Neural cell (in vitro differentiated cells): Measurements from ENCODE around the gene CDS1. TPM values are rescaled to one million over a fixed set of nuclear protein-coding genes. Genes with fewer than 3 reads are reported as not detected.

Experiments used
- H2AFZ ChIP-seq: fragments of 200-600, 300-800 bp; sonication (generic), shearing (Covaris generic); 2 replicates; pipeline ENCODE4 v1.6.0; 2014; ENCODE audit warnings: low read depth, mild to moderate bottlenecking, antibody characterized with exemption, low read length, moderate library complexity
- H3F3A ChIP-seq: fragments of 200-600 bp; shearing (Covaris generic); 2 replicates; pipeline ENCODE4 v1.6.1; 2016; ENCODE audit warnings: mild to moderate bottlenecking, moderate library complexity, mixed read lengths, antibody characterized with exemption, low read length; ENCODE audit not compliant: insufficient read depth, poor library complexity, severe bottlenecking
- H3K27ac ChIP-seq: fragments of 200-600, 300-800 bp; sonication (generic), shearing (Covaris generic); 2 replicates; pipeline ENCODE4 v1.5.1; 2014; ENCODE audit warnings: mild to moderate bottlenecking, low read length, moderate library complexity
- H3K27me3 ChIP-seq: fragments of 300-800, 200-600 bp; sonication (generic), shearing (Covaris generic); 2 replicates; pipeline ENCODE4 v1.6.0; 2014; ENCODE audit warnings: mild to moderate bottlenecking, low read depth, low read length, moderate library complexity; ENCODE audit not compliant: insufficient read depth
- H3K36me3 ChIP-seq: fragments of 300-800, 200-600 bp; sonication (generic), shearing (Covaris generic); 2 replicates; pipeline ENCODE4 v1.5.1; 2014; ENCODE audit warnings: mild to moderate bottlenecking, antibody characterized with exemption, low read length, moderate library complexity; ENCODE audit not compliant: insufficient read depth
- H3K4me2 ChIP-seq: fragments of 300-800, 200-600 bp; sonication (generic), shearing (Covaris generic); 2 replicates; pipeline ENCODE4 v1.6.0; 2014; ENCODE audit warnings: mild to moderate bottlenecking, low read length
- H3K4me3 ChIP-seq: fragments of 300-800, 200-600 bp; sonication (generic), shearing (Covaris generic); 2 replicates; pipeline ENCODE4 v1.5.1; 2014; ENCODE audit warnings: mild to moderate bottlenecking, low read length, moderate library complexity
- H3K79me2 ChIP-seq: fragments of 200-600 bp; shearing (Covaris generic); replicated peaks from 2 replicates; pipeline ENCODE4 v1.6.0; 2014; ENCODE audit warnings: mild to moderate bottlenecking, low read length, moderate library complexity; ENCODE audit not compliant: insufficient read depth
- H3K9ac ChIP-seq: fragments of 300-800, 200-600 bp; sonication (generic), shearing (Covaris generic); 2 replicates; pipeline ENCODE4 v1.6.1; 2016; ENCODE audit warnings: mild to moderate bottlenecking, low read length, mixed read lengths
- H3K9me2 ChIP-seq: fragments of 200-600 bp; shearing (Covaris generic); 2 replicates; pipeline ENCODE4 v1.6.1; 2016; ENCODE audit warnings: mild to moderate bottlenecking, low read length, mixed read lengths; ENCODE audit not compliant: insufficient read depth
- H3K9me3 ChIP-seq: fragments of 200-600, 300-800 bp; sonication (generic), shearing (Covaris generic); 2 replicates; pipeline ENCODE4 v1.6.1; 2016; ENCODE audit warnings: mild to moderate bottlenecking, mixed run types, low read length, moderate library complexity, mixed read lengths
- H4K20me1 ChIP-seq: fragments of 200-600 bp; shearing (Covaris generic); 2 replicates; pipeline ENCODE4 v1.6.1; 2016; ENCODE audit warnings: mild to moderate bottlenecking, mixed run types; ENCODE audit not compliant: insufficient read depth
- EP300 ChIP-seq: fragments of 450-650 bp; conservative IDR thresholded peaks from 2 replicates; pipeline ENCODE4 v1.6.1; 2014; ENCODE audit warnings: antibody characterized with exemption, mild to moderate bottlenecking, moderate library complexity; ENCODE audit not compliant: poor library complexity, severe bottlenecking
- EZH2 ChIP-seq: fragments of 200-600, 300-800 bp; shearing (Covaris generic), sonication (generic); IDR thresholded peaks from 2 replicates; pipeline ENCODE4 v1.6.1; 2014; ENCODE audit warnings: antibody characterized with exemption, low read length, borderline replicate concordance, mild to moderate bottlenecking; ENCODE audit not compliant: insufficient read depth, poor library complexity, severe bottlenecking
- MXI1 ChIP-seq: fragments of 450-650 bp; conservative IDR thresholded peaks from 2 replicates; pipeline ENCODE4 v1.6.1; 2014; ENCODE audit warnings: antibody characterized with exemption, mild to moderate bottlenecking; ENCODE audit not compliant: poor library complexity, severe bottlenecking
- POLR2AphosphoS5 ChIP-seq: IDR thresholded peaks from 2 replicates; pipeline ENCODE4 v1.6.1; 2012
- RAD21 ChIP-seq: fragments of 450-650 bp; conservative IDR thresholded peaks from 2 replicates; pipeline ENCODE4 v1.6.1; 2014; ENCODE audit warnings: antibody characterized with exemption, mild to moderate bottlenecking, moderate library complexity
- SMC3 ChIP-seq: fragments of 450-650 bp; conservative IDR thresholded peaks from 2 replicates; pipeline ENCODE4 v1.6.1; 2014; ENCODE audit warnings: antibody characterized with exemption, mild to moderate bottlenecking, moderate library complexity; ENCODE audit not compliant: poor library complexity
- TAF1 ChIP-seq: IDR thresholded peaks from 2 replicates; pipeline ENCODE4 v1.6.1; 2012; ENCODE audit warnings: low read depth
- polyA plus RNA-seq: library from polyadenylated mRNA; depleted of rRNA; stranded (reverse); fragments of >200 nt; gene quantifications from 2 replicates; pipeline ENCODE4 v1.2.3, GENCODE V29; 2014
- TF ChIP-seq, protein P1 (sequence below): fragments of 450-650 bp; IDR thresholded peaks from 2 replicates; pipeline ENCODE4 v1.5.1; 2014; ENCODE audit warnings: antibody characterized with exemption, mild to moderate bottlenecking, moderate library complexity; ENCODE audit not compliant: poor library complexity, severe bottlenecking
- TF ChIP-seq, protein P2 (sequence below): IDR thresholded peaks from 2 replicates; pipeline ENCODE4 v1.6.1; 2012; ENCODE audit warnings: borderline replicate concordance

Gene CDS1
- polyA plus RNA-seq, 1 donor from 2014 or later, result 6.1 TPM

DNA sequence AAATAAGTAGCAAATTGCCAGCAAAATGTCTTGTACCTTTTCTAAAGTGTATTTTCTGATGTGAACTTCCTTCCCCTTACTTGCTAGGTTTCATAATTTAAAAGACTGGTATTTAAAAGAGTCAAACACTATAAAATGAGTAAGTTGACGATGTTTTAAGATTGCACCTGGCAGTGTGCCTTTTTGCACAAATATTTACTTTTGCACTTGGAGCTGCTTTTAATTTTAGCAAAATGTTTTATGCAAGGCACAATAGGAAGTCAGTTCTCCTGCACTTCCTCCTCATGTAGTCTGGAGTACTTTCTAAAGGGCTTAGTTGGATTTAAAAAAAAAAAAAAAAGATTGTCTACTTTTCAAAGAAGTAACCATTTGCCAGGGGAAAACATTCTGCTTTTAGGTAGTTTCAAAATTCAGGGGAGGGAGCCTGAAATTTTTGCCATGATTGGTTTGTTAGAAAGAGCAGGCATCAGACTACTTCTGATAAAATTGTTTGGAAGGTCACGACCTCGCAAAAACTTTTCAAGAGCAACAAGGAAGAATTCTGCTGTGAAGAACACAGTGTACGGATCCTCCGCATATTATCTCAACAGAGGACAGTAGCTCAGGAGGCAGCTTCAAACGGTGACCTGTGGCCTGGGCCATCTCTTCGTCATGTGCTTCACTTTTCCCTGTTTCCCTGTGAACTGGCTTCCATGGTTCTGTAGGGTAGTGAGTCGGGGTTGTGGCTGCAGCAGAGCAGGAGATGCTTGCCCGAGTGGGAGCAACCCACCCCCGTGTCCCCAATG is 66.1 kb downstream of the CDS1 start:
- Histone ChIP-seq H2AFZ (no peak overlapping the region), H3K9me2 (no peaks in the 10 kb centered on the region), H4K20me1 (no peaks in the 10 kb centered on the region), H3K4me2 (no peak overlapping the region), H3K9me3 (no peaks in the 10 kb centered on the region), H3K9ac (no peak overlapping the region), H3K27ac (no peak overlapping the region), H3K27me3 (no peaks in the 10 kb centered on the region), H3K4me3 (no peak overlapping the region), H3F3A (no peaks in the 10 kb centered on the region), H3K79me2 (no peaks in the 10 kb centered on the region), H3K36me3 (no peaks in the 10 kb centered on the region)
- TF ChIP-seq MXI1 (no peak), SMC3 (no peak), TAF1 (no peak), POLR2AphosphoS5 (no peak), EZH2 (no peak), RAD21 (no peak), EP300 (no peak)
- TF ChIP-seq, protein P1, sequence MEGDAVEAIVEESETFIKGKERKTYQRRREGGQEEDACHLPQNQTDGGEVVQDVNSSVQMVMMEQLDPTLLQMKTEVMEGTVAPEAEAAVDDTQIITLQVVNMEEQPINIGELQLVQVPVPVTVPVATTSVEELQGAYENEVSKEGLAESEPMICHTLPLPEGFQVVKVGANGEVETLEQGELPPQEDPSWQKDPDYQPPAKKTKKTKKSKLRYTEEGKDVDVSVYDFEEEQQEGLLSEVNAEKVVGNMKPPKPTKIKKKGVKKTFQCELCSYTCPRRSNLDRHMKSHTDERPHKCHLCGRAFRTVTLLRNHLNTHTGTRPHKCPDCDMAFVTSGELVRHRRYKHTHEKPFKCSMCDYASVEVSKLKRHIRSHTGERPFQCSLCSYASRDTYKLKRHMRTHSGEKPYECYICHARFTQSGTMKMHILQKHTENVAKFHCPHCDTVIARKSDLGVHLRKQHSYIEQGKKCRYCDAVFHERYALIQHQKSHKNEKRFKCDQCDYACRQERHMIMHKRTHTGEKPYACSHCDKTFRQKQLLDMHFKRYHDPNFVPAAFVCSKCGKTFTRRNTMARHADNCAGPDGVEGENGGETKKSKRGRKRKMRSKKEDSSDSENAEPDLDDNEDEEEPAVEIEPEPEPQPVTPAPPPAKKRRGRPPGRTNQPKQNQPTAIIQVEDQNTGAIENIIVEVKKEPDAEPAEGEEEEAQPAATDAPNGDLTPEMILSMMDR, result no peak
- TF ChIP-seq, protein P2, sequence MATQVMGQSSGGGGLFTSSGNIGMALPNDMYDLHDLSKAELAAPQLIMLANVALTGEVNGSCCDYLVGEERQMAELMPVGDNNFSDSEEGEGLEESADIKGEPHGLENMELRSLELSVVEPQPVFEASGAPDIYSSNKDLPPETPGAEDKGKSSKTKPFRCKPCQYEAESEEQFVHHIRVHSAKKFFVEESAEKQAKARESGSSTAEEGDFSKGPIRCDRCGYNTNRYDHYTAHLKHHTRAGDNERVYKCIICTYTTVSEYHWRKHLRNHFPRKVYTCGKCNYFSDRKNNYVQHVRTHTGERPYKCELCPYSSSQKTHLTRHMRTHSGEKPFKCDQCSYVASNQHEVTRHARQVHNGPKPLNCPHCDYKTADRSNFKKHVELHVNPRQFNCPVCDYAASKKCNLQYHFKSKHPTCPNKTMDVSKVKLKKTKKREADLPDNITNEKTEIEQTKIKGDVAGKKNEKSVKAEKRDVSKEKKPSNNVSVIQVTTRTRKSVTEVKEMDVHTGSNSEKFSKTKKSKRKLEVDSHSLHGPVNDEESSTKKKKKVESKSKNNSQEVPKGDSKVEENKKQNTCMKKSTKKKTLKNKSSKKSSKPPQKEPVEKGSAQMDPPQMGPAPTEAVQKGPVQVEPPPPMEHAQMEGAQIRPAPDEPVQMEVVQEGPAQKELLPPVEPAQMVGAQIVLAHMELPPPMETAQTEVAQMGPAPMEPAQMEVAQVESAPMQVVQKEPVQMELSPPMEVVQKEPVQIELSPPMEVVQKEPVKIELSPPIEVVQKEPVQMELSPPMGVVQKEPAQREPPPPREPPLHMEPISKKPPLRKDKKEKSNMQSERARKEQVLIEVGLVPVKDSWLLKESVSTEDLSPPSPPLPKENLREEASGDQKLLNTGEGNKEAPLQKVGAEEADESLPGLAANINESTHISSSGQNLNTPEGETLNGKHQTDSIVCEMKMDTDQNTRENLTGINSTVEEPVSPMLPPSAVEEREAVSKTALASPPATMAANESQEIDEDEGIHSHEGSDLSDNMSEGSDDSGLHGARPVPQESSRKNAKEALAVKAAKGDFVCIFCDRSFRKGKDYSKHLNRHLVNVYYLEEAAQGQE, result no peak

DNA sequence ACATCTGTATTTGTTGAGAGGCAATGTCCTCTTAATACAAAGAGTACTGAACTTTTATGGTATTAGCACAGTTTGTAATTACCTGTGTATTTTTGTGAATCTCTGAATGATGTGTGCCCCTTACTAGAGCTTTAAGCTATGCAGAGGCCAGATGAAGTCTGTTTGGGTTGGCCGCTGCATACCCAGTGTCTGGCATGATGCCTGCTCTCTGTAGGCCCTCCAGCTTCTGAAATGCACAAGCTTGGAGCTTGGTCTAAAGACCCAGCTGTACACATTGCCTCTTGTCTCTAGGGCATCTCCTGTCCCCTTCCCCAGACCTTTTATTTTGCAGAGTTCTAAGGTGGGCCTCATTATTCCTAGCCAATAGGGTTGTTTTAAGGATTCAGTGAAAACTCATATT is 68.6 kb downstream of the CDS1 start:
- Histone ChIP-seq H3K79me2 (no peaks in the 10 kb centered on the region), H3K9ac (no peak overlapping the region), H3K27ac (no peak overlapping the region), H3K36me3 (no peaks in the 10 kb centered on the region), H4K20me1 (no peaks in the 10 kb centered on the region), H3K9me3 (no peaks in the 10 kb centered on the region), H3K4me2 (no peak overlapping the region), H3K27me3 (no peaks in the 10 kb centered on the region), H3K9me2 (no peaks in the 10 kb centered on the region), H2AFZ (no peak overlapping the region), H3F3A (no peaks in the 10 kb centered on the region), H3K4me3 (no peak overlapping the region)
- TF ChIP-seq SMC3 (no peak), POLR2AphosphoS5 (no peak), EP300 (no peak), RAD21 (no peak), EZH2 (no peak), TAF1 (no peak), MXI1 (no peak)
- TF ChIP-seq, protein P2, result no peak
- TF ChIP-seq, protein P1, result no peak
